Fibroblast of pulmonary artery (primary cell): Measurements from ENCODE around the gene ABLIM2.
A peak's percentile ranks its signal among the peaks of the same experiment; 100 is the strongest.

Experiments
- DNase-seq: peaks from one replicate; pipeline ENCODE4 v3.0.0-alpha.2; 2010; ENCODE audit warnings: low read depth
- H3K4me3 ChIP-seq: replicated peaks from 2 replicates; pipeline ENCODE4 v1.5.1; 2011; ENCODE audit warnings: low read depth, mild to moderate bottlenecking, control low read depth, low read length, moderate library complexity
- TF ChIP-seq, protein P1 (sequence below): IDR thresholded peaks from 2 replicates; pipeline ENCODE4 v1.5.1; 2011; ENCODE audit warnings: mild to moderate bottlenecking, control low read depth, low read length, inconsistent platforms; ENCODE audit errors: missing control alignments

Gene ABLIM2

GRCh38 chr4:7966281-7967062 lies 192.1 kb downstream of the ABLIM2 start:
- DNase-seq = no peak
- TF ChIP-seq, protein P1, sequence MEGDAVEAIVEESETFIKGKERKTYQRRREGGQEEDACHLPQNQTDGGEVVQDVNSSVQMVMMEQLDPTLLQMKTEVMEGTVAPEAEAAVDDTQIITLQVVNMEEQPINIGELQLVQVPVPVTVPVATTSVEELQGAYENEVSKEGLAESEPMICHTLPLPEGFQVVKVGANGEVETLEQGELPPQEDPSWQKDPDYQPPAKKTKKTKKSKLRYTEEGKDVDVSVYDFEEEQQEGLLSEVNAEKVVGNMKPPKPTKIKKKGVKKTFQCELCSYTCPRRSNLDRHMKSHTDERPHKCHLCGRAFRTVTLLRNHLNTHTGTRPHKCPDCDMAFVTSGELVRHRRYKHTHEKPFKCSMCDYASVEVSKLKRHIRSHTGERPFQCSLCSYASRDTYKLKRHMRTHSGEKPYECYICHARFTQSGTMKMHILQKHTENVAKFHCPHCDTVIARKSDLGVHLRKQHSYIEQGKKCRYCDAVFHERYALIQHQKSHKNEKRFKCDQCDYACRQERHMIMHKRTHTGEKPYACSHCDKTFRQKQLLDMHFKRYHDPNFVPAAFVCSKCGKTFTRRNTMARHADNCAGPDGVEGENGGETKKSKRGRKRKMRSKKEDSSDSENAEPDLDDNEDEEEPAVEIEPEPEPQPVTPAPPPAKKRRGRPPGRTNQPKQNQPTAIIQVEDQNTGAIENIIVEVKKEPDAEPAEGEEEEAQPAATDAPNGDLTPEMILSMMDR = no peak
- H3K4me3 ChIP-seq = no peak overlapping the region

GRCh38 chr4:7964890-7965662 lies 193.5 kb downstream of the ABLIM2 start:
- no peak overlapping the region for H3K4me3 ChIP-seq
- peak; percentile 87 for DNase-seq
- TF ChIP-seq, protein P1 = no peak

DNA sequence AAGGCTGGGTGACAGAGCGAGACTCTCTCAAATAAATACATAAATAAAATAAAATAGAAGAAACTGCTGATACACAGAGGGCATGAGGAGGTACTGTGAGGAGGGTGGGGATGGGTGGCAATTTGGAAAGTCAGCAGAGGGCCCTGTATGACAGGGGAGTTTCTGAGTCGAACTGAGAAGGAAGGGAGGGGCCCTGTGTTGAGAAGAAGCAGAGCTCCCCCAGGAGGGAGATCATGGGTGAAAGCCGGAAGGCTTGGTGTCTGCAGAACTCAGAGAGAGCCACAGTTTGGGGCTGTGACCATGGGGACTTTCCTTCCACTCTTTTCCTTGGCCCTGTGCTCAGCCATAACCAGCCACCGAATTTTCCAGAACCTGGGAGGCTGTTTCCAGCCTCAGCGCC lies 194.2 kb downstream of the ABLIM2 start:
- no peak overlapping the region for H3K4me3 ChIP-seq
- no peak for DNase-seq

GRCh38 chr4:7963691-7964090 lies 194.9 kb downstream of the ABLIM2 start:
- TF ChIP-seq, protein P1 = no peak
- no peak overlapping the region for H3K4me3 ChIP-seq
- DNase-seq = no peak

More for the DNA sequence above, 194.2 kb downstream of the ABLIM2 start:
- TF ChIP-seq, protein P1 = no peak

- no peak for DNase-seq
- no peak overlapping the region for H3K4me3 ChIP-seq
- TF ChIP-seq, protein P1 = no peak
Observed at GRCh38 chr4:7962609-7963508, 195.8 kb downstream of the ABLIM2 start.

DNA sequence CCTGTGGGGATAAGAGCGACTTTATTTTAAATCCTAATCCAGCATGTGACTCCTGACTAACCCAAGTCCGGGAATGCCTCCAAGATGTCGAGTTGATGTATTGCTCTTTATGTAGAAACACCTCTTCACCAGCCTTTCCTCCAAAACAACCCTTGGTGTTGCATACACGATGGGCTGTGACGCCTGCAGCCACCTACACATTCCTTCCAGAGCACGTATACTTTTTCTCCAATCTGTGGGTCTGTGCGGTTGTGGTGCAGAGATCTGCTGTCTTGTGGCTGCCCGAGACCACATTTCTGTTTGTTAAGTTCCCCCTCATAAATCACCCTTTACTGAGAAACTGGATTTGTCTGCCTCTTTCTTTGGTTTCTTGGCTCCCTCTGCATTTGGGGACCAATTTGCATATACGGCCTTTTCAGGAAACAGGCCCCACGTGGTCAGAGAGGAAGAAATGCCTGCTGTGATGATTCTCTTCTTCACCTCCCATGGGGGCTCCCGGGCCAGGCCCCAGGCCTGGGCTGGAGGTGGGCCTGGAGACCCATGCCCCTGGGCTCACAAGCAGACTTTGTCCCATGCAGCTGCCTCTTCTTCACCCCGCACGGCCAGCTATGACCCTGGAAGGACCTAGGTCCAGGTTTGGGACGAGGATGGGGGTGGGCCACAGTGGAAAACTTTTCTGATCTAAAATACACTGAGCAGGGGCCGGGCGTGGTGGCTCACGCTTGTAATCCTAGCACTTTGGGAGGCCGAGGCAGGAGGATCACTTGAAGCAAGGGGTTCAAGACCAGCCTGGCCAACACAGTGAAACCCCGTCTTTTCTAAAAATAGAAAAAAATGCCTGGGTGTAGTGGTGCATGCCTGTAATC lies 197.6 kb downstream of the ABLIM2 start:
- TF ChIP-seq, protein P1 = no peak
- no peak overlapping the region for H3K4me3 ChIP-seq
- peak; percentile 99 for DNase-seq
